ENCODE measurements around the gene OR10AD1.
A peak's percentile ranks its signal among the peaks of the same experiment; 100 is the strongest.
"Not testable (repeated sequence)": the region's sequence is repeated elsewhere in the genome, so short reads cannot be mapped to it uniquely, and the experiment has no call there.

Gene OR10AD1

DNA sequence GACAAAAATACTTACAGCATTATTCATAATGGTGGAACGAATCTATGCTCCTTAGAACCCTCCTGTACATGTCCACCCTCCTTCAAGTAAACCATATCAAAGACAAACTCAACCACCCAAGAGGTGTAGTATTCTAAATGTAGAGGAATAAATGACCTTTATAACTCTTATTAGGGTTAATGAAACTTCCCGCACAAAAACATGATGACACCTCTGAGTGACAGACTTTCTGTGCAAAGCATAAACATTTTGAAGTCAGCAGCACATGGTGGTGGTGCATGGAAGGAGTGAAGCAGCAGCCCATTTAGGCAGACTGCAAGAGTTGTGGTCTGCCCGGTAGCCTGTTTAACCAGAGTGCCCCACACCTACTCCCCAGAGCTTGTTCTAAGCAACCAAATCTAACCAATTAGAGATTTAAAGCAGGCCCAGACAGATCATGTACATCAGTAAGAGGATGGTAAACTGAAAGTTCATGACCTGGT, 45.2 kb downstream of the OR10AD1 start:
- no peak for DNase-seq

DNA sequence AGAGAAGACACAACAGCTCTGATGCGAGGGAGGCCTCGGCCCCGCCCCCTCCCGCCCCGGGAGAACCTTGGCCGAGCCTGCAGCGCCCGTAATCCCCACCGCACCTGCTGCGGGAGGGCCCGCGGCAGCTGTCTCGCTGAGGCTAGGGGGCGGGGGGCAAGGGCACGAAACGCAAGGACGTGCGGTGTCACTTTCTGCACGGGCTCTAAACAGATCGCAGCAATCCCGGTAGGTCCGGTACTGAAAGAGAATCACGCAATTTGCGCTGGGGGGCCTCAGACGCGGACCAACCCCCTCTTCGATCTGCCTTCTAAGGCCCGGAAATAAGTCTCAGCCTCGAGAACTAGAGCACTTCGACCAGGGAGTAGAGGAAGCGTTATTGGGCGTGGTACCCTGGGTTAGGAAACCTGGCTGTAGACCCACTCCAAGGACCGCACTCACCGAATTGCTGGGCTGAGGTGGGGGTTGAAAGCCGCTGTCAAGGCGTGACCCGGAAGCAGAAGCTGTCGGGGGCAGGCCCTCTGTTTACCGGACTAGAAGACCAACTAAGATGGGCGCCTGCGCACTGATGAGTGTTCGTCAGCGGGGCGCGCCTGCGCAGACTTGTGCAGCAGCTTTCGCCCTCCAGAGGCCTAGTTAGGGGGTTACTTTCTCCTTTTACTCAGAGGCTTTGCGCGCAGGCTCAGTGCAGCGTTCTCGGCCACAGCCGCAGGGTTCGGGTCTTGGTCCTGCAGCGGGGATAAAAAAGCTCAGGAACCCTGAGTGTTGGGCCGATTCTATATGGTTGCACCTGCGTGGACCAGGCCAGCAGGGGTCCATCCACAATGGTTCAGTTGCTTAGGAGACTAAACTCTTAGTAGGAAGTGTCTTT, 45.8 kb downstream of the OR10AD1 start, which contains the start of gene ASB8:
ASB8 (minus strand) TSS at position 498 of the 871 bp plus-strand sequence. CDS start 4,019 bp downstream, outside the sequence.
- DNase-seq = peak; percentile 96

- no peak for DNase-seq
Observed at GRCh38 chr12:48156652-48157017, 46.5 kb downstream of the OR10AD1 start.

- not testable (repeated sequence) for DNase-seq
Observed at GRCh38 chr12:48155786-48156185, 47.3 kb downstream of the OR10AD1 start.
